Measurements from ENCODE around the gene SHH. TPM values are rescaled to one million over a fixed set of nuclear protein-coding genes. Genes with fewer than 3 reads are reported as not detected.
A peak's percentile ranks its signal among the peaks of the same experiment; 100 is the strongest.

SHH gene
- total RNA-seq, 3 donors from 2014 or later (not counting 1 experiment from before 2014, with no cell fraction given) = not detected

- DNase-seq (peak in 1 of 2 donors; percentile 4), ATAC-seq (no peak)
- peaks cover 3 to 10% of the 10 kb centered on the region in 2 donors for H3K27me3 Mint-ChIP-seq (ENCODE audit: low read depth in 2 of 2)
- no peak for TF ChIP-seq CTCF (IDR thresholded peaks at IDR 0.05)
- H3K9me3 Mint-ChIP-seq = no peaks in the 10 kb centered on the region
- Histone ChIP-seq H3K27ac (ENCODE audit: low read length) (no peak overlapping the region), H3K36me3 (ENCODE audit: control insufficient read depth, insufficient read depth, low read length) (no peaks in the 10 kb centered on the region), H3K27me3 (ENCODE audit: control insufficient read depth, insufficient read depth, low read length) (no peaks in the 10 kb centered on the region), H3K4me3 (ENCODE audit: low read length) (no peak overlapping the region), H3K4me1 (ENCODE audit: control insufficient read depth, insufficient read depth, low read length) (no peaks in the 10 kb centered on the region), H3K9me3 (ENCODE audit: control insufficient read depth, insufficient read depth, low read length) (no peaks in the 10 kb centered on the region)
- intact Hi-C loops (cut with micrococcal nuclease) = no loop called here
- H3K4me3 Mint-ChIP-seq = no peak overlapping the region
- no peaks in the 10 kb centered on the region for H3K36me3 Mint-ChIP-seq
- no peak overlapping the region for H3K27ac Mint-ChIP-seq
- no peaks in the 10 kb centered on the region for H3K4me1 Mint-ChIP-seq
- 79% methylated on average over 5 of the region's 5 CpGs for WGBS (ENCODE audit: insufficient coverage)
These were observed 40.4 kb upstream of the SHH start for GRCh38 chr7:155852426-155853301.

DNA sequence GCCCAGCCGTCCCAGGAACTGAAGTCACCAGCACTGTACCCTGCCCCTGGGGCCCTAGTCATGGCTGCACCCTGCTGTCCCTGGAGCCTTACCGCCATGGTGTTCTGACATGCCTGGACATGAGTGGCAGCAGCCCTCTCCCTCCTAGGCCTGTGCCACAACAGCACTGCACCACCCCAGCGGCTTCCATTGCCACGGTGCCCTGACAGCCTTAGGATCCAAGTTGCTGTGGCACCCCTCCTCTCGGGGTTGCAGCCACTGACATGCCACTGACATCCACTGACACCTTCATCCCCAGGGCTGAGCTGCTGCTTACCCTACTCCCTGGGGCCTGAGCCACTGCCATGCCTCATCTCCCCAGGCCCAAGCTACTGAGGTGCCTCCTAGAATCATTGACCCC, 39.6 kb upstream of the SHH start:
- Histone ChIP-seq H3K27me3 (ENCODE audit: control insufficient read depth, insufficient read depth, low read length) (no peaks in the 10 kb centered on the region), H3K4me3 (ENCODE audit: low read length) (no peak overlapping the region), H3K9me3 (ENCODE audit: control insufficient read depth, insufficient read depth, low read length) (no peaks in the 10 kb centered on the region), H3K36me3 (ENCODE audit: control insufficient read depth, insufficient read depth, low read length) (no peaks in the 10 kb centered on the region), H3K27ac (ENCODE audit: low read length) (no peak overlapping the region), H3K4me1 (ENCODE audit: control insufficient read depth, insufficient read depth, low read length) (no peaks in the 10 kb centered on the region)
- H3K36me3 Mint-ChIP-seq = no peaks in the 10 kb centered on the region
- ATAC-seq = no peak
- intact Hi-C loops (cut with micrococcal nuclease) = no loop called here
- no peaks in the 10 kb centered on the region for H3K4me1 Mint-ChIP-seq
- peaks cover 3 to 10% of the 10 kb centered on the region in 2 donors for H3K27me3 Mint-ChIP-seq (ENCODE audit: low read depth in 2 of 2)
- H3K4me3 Mint-ChIP-seq = no peak overlapping the region
- no peak for TF ChIP-seq CTCF (IDR thresholded peaks at IDR 0.05)
- peak in 1 of 2 donors; percentile 1 for DNase-seq
- 80% methylated on average over 5 of the region's 5 CpGs for WGBS (ENCODE audit: insufficient coverage)
- H3K27ac Mint-ChIP-seq = no peak overlapping the region
- H3K9me3 Mint-ChIP-seq = no peaks in the 10 kb centered on the region

DNA sequence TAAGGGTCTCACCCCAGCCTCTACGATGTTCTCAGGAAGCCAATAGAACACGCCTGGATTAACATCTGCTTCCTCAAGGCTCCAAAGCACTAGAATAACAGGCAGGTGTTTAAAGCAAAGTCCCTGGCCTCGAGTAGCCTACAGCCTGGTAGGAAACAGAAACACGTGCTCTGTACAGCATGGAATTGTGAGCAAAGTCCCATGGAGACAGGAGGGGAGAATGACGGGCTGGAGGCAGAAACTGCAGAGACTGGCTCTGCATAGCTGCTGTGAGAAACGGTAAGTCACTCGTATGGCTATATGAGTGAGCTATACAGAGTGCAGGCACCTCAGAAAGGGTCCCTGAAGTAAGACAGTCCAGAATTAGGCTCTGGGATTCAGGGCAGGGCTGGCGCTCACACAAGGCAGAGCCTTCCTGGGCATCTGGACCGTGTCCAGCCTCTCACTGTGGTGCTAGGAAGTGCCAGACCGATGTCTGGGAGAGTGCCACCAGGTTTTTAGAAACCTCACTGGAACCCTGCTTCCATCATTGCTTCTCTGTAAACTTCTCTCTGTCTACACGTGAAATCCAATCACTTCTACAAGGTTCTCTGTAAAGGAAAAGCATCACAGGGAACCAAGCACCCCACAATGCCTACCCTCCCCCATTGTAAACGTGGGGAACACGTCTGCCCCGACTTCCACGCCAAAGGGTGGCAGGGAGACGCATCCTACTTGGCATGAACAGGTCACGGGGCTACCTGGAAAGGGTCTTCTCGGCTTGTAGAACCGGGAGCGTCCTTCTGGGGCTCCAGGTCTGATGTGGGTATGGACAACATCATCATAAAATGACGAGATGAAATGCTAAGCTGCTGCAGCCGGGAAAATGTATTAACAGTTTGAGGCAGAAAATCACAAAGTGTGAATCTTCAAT, 38.8 kb upstream of the SHH start:
- Histone ChIP-seq H3K36me3 (ENCODE audit: control insufficient read depth, insufficient read depth, low read length) (no peaks in the 10 kb centered on the region), H3K9me3 (ENCODE audit: control insufficient read depth, insufficient read depth, low read length) (no peaks in the 10 kb centered on the region), H3K4me1 (ENCODE audit: control insufficient read depth, insufficient read depth, low read length) (no peaks in the 10 kb centered on the region), H3K27ac (ENCODE audit: low read length) (no peak overlapping the region), H3K27me3 (ENCODE audit: control insufficient read depth, insufficient read depth, low read length) (no peaks in the 10 kb centered on the region), H3K4me3 (ENCODE audit: low read length) (no peak overlapping the region)
- Mint-ChIP-seq H3K36me3 (no peaks in the 10 kb centered on the region), H3K27me3 (ENCODE audit: low read depth in 2 of 2) (peaks cover 3 to 10% of the 10 kb centered on the region in 2 donors), H3K4me1 (no peaks in the 10 kb centered on the region), H3K27ac (no peak overlapping the region), H3K4me3 (no peak overlapping the region), H3K9me3 (no peaks in the 10 kb centered on the region)
- no peak for DNase-seq
- 72% methylated on average over 22 of the region's 22 CpGs for WGBS (ENCODE audit: insufficient coverage)
- no peak for TF ChIP-seq CTCF (IDR thresholded peaks at IDR 0.05)
- no peak for ATAC-seq
- intact Hi-C loops (cut with micrococcal nuclease) = no loop called here

All from natural killer cell (primary cell).